ENCODE measurements around the gene PHF12.

DNA sequence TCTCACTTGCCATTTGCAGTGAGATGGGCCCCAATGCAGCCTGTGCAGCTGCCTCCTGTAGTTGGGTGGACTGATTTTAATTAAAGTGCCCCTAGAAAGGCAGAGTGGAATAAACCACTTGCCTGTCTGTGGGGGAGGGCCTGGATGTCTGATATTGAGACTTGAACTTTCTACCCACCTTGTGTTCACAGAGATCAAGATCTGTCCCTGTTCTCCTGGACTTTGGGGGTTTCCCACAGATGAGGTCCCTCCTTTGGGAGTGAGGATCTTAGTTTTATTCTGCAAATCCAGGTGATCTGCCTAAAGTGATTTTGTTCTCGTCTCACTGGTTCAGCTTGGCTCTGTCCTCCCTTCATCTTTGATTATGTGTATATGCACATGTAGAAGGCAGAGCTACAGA, 40.8 kb downstream of the PHF12 start:
- TF ChIP-seq, protein P1, sequence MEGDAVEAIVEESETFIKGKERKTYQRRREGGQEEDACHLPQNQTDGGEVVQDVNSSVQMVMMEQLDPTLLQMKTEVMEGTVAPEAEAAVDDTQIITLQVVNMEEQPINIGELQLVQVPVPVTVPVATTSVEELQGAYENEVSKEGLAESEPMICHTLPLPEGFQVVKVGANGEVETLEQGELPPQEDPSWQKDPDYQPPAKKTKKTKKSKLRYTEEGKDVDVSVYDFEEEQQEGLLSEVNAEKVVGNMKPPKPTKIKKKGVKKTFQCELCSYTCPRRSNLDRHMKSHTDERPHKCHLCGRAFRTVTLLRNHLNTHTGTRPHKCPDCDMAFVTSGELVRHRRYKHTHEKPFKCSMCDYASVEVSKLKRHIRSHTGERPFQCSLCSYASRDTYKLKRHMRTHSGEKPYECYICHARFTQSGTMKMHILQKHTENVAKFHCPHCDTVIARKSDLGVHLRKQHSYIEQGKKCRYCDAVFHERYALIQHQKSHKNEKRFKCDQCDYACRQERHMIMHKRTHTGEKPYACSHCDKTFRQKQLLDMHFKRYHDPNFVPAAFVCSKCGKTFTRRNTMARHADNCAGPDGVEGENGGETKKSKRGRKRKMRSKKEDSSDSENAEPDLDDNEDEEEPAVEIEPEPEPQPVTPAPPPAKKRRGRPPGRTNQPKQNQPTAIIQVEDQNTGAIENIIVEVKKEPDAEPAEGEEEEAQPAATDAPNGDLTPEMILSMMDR (IDR thresholded peaks at IDR 0.05): no peak
- TF ChIP-seq POLR2A (IDR thresholded peaks at IDR 0.05): no peak

Measured in Peyer's patch (tissue), 4 donors.